Stimulated activated CD4-positive, alpha-beta T cell treated with anti-CD3 and anti-CD28 coated beads, Interleukin-1b, Interleukin-23, amount 100 ng/mL, for 24 hours (primary cell): ENCODE data around the gene PRX.
"Not testable (repeated sequence)": the region's sequence is repeated elsewhere in the genome, so short reads cannot be mapped to it uniquely, and the experiment has no call there.

Experiments
- DNase-seq, 4 experiments: peaks; one replicate each; pipeline ENCODE4 v3.0.0-alpha.2; 2020; ENCODE audit warnings: low read depth in 4 of 4, low spot score in 1 of 4

PRX gene

DNA sequence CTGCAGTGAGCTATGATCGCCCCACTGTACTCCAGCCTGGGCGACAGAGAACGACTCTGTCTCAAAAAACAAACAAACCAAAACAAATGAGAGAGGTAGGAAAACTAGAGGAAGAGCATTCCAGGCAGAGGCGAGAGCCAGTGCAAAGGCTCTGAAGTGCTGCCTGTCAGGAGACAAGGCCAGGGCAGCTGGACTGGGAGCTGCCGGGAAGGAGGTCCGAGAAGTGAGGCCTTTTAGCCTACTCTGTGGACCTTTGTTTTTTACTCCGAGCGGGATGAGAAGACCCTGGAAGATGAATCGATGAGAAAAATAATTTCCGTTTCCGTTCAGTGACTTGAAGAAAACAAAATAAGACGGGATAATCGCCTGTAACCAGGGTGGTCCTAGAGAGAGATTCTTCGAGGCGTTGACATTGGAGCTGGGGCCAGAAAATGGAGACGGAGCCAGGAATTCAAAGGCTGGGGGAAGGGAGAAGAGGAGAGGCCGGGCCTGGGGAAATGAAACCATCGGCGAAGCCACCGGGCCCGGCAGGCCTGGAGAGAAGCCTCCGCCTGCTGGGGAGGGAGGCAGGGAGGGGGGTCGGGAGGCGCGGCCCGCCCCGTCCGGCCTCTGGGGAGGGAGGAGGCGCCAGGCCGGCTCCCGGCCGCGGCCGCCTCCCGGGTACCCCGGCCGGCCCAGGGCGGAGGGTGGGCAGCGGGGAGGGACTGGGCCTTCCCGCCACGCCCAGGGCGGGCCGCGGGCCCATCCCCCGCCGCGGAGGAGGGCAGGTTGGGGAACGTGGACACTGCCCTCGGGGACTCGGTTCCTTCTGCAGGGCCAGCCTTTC lies 20.4 kb upstream of the PRX start:
- peak in 1 of 4 experiments; percentile 37 for DNase-seq

DNA sequence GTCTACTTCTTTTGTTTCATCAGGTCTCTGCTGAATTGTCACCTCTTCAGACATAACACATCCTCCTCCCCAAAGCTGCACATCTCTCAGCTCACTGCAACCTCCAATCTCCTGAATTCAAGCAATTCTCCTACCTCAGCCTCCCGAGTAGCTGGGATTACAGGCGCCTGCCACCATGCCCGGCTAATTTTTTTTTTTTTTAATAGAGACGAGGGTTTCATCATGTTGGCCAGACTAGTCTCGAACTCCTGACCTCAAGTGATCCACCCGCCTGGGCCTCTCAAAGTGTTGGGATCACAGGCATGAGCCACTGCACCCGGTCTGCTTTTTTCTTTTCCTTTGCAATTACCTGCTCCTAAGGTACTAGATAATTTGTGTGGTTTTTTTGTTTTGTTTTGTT lies 19.6 kb upstream of the PRX start:
- DNase-seq = not testable (repeated sequence)

DNA sequence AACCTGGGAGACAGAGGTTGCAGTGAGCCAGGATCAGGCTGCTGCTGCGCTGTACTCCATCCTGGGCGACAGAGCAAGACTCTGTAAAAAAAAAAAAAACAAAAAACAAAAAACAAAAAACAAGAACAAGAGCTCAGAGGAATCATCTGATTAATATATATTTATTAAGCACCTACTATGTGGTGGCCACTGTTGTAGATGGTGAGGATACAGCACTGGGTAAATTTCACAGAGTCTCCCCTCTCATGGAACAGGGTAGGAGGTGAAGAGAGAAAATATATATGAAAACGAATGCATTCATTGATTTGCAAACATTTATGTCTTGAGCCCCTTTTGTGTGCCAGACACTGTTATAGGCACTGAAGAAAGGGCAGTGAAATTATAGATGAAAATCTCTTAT lies 18.5 kb upstream of the PRX start:
- no peak for DNase-seq

DNA sequence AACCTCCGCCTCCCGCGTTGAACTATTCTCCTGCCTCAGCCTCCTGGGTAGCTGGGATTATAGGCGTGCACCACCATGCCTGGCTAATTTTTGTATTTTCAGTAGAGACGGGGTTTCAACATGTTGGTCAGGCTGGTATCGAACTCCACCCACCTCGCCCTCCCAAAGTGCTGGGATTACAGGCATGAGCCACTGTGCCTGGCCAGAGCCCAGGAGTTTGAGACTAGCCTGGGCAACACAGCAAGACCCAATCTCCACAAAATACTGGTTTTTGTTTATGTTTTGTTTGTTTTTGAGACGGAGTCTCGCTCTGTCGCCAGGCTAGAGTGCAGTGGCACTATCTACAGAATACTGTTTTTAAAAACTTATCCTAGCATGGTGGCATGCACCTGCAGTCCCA lies 17.1 kb upstream of the PRX start:
- not testable (repeated sequence) for DNase-seq

GRCh38 chr19:40428197-40428596 lies 15.0 kb upstream of the PRX start:
- DNase-seq = not testable (repeated sequence)

- DNase-seq = peak; percentile 99 to 100 (median 100)
Measured at GRCh38 chr19:40425450-40426287, 12.5 kb upstream of the PRX start, which contains the start of gene SERTAD1. SERTAD1 (minus strand) TSS chr19:40425992; CDS start chr19:40423546, 2,446 bp downstream.

GRCh38 chr19:40424637-40425449 lies 11.7 kb upstream of the PRX start:
- DNase-seq = no peak

- DNase-seq = no peak
Measured at GRCh38 chr19:40423938-40424337, 10.8 kb upstream of the PRX start.

DNA sequence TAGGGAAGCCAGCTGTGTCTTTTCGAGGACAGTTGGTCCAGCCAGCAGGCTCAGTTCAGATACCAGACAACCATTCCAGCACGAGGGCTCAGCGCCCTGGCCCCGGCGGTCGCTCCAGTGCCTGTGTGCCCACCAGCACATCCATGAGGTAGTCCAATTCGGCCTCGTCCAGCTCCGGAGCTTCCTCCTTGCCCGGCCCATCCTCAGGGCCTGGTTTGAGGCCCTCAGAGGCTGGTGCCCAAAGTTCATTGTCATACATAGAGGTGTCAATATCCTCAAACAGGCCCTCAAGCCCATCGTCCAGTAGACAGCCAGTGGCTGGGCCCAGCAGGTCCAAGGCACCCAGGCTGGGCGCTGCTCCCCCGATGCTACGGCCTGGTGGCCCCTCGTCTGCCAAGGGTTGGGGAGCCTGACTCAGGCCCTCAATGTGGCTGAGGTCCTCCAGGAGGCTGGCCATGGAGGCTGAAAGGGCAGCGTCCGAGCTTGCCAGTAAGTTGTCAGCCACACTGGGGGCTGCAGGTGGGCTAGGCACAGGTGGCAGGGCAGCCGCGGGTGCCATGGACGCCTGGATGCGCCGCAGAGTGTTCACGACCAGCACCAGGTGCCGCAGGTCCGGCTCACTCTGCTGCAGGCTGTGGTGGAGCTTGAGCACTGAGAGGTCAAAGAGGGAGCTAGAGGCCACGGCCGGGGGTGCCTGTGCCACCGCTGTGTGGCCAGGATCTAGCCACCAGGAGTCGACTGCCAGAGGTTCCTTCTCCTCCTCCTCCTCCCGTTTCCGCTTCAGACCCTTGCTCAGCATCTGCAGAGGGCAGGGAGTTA lies 9.8 kb upstream of the PRX start:
- no peak for DNase-seq

GRCh38 chr19:40421993-40422747 lies 9.0 kb upstream of the PRX start:
- no peak for DNase-seq

DNA sequence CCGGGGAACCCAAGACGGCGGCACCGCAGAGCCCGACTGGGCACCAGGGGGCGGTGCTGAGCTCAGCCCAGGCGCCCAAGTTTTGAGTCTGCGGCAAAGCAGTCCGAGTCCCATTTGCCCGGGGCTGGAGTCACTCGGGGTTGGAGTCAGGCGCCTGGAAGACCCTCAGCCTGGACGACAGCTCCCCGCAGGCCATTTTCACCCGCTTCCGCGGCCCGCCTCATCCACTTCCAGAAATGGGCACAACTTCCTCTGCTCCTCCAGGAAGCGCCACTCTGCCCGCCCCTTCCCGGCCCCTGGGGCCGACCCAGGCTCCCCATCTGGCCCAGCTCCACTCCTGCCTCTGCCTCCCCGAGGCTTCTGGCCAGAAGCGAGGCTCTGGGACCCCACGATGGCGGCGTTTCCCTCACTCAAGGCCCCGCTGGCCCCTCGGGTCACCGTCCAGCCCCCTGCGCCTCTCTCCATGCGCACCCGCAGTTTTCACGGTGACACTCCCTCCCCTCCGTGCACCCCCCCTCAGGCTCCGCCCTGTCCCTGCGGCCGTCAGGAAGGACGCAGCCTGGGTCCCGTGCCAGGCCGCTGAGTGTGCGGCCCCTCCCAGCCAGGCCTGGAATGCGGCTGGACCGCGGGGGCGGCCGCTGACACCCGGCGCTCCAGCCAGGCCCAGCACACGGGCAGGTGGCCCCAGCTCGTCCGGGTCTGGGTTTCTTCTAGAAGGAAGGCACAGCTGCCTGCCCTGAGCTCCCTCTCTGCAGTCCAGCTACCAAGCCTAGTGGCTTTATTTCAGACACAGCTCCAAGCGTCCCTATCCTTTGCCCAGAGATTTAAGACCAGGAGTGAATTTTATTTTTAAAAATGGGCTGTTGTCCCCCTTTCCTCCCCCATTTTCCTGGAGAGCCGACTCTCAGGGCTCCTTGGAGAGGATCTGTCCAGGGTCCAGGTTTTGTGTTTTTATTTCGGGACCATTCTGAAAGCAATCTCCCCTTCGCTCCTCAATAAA lies 7.9 kb upstream of the PRX start:
- DNase-seq = peak; percentile 38 to 71 (median 52)

DNA sequence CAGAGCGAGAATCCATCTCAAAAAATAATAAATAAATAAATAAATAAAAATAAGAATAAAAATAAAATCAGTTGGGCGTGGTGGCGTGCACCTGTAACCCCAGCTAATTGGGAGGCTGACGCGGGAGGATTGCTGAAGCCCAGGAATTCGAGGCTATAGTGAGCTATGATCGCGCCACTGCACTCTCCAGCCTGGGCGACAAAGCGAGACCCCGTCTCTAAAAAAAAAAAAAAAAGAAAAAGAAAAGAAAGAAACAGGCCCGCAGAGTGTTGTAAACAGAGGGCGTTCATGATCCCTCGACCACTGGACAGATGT lies 7.2 kb upstream of the PRX start:
- DNase-seq = no peak

DNA sequence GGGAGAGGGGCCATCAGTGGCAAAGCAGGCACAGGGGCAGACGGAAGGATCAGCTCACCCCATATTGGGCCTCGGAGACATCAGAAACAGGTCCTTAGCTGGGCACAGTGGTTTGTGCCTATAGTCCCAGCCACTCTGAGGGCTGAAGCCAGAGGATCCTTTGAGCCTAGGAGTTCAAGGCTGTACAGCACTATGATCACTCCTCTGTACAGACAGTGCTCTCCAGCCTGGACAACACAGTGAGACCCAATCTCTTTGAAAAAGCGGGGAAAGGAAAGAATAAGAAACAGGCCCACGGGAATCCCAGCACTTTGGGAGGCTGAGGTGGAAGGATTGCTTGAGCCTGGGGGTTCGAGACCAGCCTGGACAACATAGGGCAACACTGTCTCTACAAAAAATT lies 6.6 kb upstream of the PRX start:
- DNase-seq = no peak

GRCh38 chr19:40419066-40419612 lies 6.0 kb upstream of the PRX start:
- DNase-seq = no peak

- DNase-seq = no peak
Measured at GRCh38 chr19:40418040-40418439, 4.9 kb upstream of the PRX start.

GRCh38 chr19:40417643-40417981 lies 4.4 kb upstream of the PRX start:
- no peak for DNase-seq

DNA sequence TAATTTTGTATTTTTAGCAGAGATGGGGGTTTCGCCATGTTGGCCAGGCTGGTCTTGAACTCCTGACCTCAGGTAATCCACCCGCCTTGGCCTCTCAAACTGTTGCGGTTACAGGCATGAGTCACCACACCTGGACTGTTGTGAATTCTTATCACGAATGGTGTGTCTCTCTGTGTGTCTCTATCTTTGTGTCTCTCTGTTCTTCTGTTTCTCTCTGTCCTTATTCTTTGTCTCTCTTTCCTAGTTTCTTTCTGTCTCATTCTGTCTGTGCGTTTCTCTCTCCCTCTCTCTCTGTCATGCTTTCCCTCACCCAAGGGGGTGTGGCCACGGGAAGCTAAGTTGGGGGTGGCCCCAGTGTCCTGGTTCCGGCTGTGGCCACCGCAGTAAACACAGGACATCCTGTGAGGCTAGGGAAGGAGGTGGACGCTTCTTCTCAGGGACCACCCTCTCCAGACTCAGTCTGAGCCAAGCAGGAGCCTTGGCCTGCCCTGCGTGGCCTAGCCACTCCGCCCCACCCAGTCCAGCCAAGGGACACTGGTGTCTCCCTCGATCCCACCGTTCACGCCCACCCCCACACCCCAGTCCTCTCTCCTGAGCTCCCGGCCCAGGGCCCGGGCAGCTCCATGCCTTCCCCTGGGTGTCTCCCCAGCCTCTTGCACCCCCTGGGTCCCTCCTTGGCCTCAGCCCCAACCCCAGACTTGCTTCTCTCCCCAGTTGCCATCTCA lies 3.9 kb upstream of the PRX start:
- DNase-seq = no peak

DNA sequence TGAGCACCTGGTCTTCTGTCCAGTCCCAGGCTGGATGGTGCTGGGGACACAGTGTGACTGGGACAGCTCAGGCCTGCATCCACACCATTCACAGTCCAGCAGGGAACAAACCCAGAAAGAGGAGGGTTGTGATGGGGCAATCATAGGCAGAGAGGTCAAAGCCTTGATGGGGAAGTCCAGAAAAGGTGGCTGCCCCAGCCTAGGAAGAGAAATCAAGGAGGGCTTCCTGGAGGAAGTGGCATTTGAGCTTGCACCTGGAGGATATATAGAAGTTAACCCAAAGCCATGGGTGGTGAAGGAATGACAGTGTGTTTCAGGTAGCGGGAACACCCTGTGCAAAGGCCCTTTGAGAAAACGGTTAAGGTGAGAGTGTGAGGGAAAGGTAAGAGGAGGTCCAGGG lies 2.6 kb upstream of the PRX start:
- DNase-seq = no peak
